ENCODE measurements around the gene VPS26A.

VPS26A gene

DNA sequence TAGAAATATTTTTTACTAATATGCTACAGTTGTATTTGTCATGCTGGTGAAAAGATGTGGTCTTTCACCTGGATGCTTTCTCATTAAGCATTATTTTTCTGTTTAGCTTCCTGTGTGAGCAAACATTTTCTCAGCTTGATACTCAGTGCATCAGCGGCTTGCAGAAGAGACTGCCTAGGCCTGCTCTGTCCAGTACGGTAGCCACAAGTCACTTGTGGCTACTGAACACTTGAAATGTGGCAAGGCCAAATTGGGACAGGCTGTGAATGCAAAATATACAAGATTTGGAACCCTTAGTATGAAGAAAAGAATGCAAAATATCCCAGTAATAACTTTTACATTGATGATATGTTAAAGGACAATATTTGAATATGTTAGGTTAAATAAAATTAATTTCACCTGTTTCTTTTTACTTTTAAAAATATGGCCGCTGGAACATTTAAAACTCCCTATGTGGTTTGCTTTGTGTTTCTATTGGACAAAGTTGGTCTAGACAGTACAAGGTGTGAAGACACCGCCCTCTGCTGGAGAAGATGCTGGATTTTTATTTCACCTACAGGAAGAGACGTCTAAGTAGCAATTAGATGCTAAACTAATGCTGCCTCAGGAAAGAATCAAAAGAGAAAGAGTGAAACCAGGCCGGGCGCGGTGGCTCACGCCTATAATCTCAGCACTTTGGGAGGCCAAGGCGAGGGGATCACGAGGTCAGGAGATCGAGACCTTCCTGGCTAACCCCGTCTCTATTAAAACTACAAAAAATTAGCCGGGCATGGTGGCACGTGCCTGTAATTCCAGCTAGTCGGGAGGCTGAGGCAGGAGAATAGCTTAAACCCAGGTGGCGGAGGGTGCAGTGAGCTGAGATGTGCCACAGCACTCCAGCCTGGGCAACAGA is 30.8 kb upstream of the VPS26A start:
- TF ChIP-seq, protein P1, sequence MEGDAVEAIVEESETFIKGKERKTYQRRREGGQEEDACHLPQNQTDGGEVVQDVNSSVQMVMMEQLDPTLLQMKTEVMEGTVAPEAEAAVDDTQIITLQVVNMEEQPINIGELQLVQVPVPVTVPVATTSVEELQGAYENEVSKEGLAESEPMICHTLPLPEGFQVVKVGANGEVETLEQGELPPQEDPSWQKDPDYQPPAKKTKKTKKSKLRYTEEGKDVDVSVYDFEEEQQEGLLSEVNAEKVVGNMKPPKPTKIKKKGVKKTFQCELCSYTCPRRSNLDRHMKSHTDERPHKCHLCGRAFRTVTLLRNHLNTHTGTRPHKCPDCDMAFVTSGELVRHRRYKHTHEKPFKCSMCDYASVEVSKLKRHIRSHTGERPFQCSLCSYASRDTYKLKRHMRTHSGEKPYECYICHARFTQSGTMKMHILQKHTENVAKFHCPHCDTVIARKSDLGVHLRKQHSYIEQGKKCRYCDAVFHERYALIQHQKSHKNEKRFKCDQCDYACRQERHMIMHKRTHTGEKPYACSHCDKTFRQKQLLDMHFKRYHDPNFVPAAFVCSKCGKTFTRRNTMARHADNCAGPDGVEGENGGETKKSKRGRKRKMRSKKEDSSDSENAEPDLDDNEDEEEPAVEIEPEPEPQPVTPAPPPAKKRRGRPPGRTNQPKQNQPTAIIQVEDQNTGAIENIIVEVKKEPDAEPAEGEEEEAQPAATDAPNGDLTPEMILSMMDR (IDR thresholded peaks at IDR 0.05; ENCODE audit: control insufficient read depth, insufficient read depth, low read depth, low read length, missing control alignments), result peak; percentile 67
- DNase-seq (ENCODE audit: low read depth), result peak; percentile 69
- no peak overlapping the region for H3K4me3 ChIP-seq (ENCODE audit: control insufficient read depth, low read depth, low read length)

DNA sequence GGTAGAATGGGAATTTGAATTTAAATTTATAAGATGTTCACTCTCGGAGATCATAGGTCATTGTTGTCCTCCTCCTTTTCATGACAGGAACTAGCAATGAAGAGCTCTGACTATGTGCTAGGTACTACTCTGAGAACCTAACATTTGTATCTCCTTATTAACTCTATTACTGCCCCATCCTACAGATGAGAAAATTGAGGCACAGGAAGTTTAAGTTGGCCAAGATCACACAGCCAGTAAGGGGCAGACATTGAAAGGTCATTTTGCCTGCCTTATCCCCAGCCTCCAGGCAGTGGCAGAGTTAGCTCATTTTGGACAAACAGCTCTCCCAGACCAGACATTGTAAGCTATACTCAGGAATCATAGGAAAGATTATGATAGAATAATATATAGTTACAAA is 30.0 kb upstream of the VPS26A start:
- DNase-seq (ENCODE audit: low read depth), result no peak
- TF ChIP-seq, protein P1 (IDR thresholded peaks at IDR 0.05; ENCODE audit: control insufficient read depth, insufficient read depth, low read depth, low read length, missing control alignments), result peak; percentile 33
- no peak overlapping the region for H3K4me3 ChIP-seq (ENCODE audit: control insufficient read depth, low read depth, low read length)

DNA sequence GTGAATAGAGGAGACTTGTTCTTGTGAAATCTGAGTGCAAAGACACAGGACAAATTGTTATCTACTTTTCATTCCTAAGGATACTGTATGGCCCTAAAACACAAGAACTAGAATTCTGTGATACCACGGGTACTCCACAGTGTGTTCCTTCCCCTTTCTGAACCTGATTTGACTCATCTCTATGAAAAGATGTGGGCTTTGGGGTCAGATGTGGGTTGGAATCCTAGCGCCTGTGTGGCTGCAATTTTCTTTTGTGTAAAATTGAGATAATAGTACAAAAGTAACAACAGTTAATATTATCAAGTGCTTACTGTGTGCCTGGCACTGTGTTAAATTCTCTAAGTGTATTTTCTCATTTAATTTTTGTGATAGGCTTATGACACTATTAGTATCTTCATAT is 27.9 kb upstream of the VPS26A start:
- no peak overlapping the region for H3K4me3 ChIP-seq (ENCODE audit: control insufficient read depth, low read depth, low read length)
- TF ChIP-seq, protein P1 (IDR thresholded peaks at IDR 0.05; ENCODE audit: control insufficient read depth, insufficient read depth, low read depth, low read length, missing control alignments), result no peak
- DNase-seq (ENCODE audit: low read depth), result no peak

DNA sequence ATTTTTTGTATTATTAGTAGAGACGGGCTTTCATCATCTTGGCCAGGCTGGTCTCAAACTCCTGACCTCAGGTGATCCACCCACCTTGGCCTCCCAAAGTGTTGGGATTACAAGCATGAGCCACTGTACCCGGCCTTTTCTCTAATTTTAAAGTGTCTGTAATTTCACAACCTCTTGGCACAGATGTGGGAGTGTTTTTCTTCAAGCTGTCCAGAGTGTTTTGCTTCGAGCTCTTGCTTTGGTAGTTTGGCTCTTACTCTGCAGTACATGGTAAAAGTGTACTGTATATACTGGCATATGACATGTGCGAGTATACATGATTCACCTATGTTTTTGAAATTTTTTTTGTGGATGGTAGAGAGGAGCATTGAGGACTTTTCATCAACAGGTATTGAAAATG is 26.2 kb upstream of the VPS26A start:
- no peak overlapping the region for H3K4me3 ChIP-seq (ENCODE audit: control insufficient read depth, low read depth, low read length)
- no peak for DNase-seq (ENCODE audit: low read depth)
- TF ChIP-seq, protein P1 (IDR thresholded peaks at IDR 0.05; ENCODE audit: control insufficient read depth, insufficient read depth, low read depth, low read length, missing control alignments), result no peak

DNA sequence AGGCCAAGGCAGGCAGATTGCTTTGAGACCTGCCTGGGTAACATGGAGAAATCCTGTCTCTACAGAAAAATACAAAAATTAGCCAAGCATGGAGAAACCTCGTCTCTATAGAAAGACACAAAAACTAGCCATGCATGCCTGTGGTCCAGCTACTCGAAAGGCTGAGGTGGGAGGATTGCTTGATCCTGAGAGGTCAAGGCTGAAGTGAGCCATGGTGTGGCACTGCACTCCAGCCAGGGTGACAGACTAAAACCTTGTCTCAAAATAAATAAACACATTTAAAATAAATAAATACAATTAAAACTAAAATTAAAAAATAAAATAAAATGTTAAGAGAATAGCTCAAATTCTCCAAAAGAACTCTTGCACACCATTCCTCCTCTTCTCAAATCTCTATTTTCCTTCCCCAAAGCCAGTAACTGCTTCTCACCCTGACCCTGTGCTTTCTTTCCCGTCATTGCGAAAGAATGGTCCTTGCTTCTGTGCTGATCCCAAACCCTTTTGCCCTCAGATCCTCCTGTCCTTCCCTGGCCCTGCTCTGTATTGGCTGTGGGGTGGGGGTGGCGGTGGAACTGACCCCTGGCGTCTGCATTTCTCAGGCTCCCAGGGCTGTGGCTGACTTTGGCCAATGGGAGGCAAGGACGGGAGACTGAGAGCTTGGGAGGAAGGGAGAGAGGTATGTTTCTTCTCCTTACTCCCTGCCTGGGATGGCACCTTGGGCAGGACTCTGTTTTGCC is 23.7 kb upstream of the VPS26A start:
- TF ChIP-seq, protein P1 (IDR thresholded peaks at IDR 0.05; ENCODE audit: control insufficient read depth, insufficient read depth, low read depth, low read length, missing control alignments), result no peak
- DNase-seq (ENCODE audit: low read depth), result no peak
- no peak overlapping the region for H3K4me3 ChIP-seq (ENCODE audit: control insufficient read depth, low read depth, low read length)

DNA sequence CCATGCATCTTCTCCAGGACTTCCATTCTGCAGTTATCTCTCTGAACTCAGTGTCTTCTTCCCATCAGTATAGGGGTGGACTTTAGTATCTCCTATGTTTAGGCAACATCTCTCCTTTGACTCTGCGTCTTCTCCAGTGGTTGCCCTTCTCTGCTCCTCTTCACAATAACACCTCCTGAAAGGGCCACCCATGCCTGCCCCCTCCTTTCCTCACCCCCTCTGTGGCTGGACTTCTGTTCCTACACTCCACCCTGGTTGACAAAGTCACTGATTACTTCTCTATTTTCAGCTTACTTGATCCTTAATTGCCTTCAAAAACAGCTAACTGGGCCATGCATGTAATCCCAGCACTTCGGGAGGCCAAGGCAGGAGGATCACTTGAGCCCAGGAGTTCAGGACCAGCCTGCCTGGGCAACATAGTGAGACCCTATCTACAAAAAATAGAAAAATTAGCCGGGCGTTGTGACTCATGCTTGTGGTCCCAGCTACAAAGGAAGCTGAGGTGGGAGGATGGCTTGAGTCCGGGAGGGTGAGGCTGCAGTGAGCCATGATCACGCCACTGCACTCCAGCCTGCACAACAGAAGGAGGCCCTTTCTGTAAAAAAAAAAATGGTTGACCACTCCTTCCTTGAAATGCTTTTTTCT is 22.4 kb upstream of the VPS26A start:
- no peak for DNase-seq (ENCODE audit: low read depth)
- no peak overlapping the region for H3K4me3 ChIP-seq (ENCODE audit: control insufficient read depth, low read depth, low read length)
- TF ChIP-seq, protein P1 (IDR thresholded peaks at IDR 0.05; ENCODE audit: control insufficient read depth, insufficient read depth, low read depth, low read length, missing control alignments), result no peak
